D721Med (cell line): Measurements from ENCODE around the gene COPZ2.

Source experiments
- DNase-seq: peaks from one replicate; pipeline ENCODE4 v3.0.0; 2011; ENCODE audit warnings: low spot score; ENCODE audit not compliant: insufficient read length
- FAIRE-seq: peaks from 2 replicates; lab custom pipeline; 2011; peaks lifted over from hg19 to GRCh38; lab: Jason Lieb, UNC
- CTCF ChIP-seq: IDR thresholded peaks from 2 replicates; pipeline ENCODE4 v1.5.1; 2012; ENCODE audit warnings: mild to moderate bottlenecking, control low read depth; ENCODE audit not compliant: insufficient read depth; ENCODE audit errors: missing control alignments

COPZ2 gene

GRCh38 chr17:48012151-48012520, 25.5 kb downstream of the COPZ2 start:
- DNase-seq = peak; percentile 75
- no peak for FAIRE-seq
- peak; percentile 5 for TF ChIP-seq CTCF

- DNase-seq (no peak), FAIRE-seq (no peak)
- TF ChIP-seq CTCF = peak; percentile 74
Measured at GRCh38 chr17:48011405-48012150, 26.0 kb downstream of the COPZ2 start.

GRCh38 chr17:48010193-48010592, 27.4 kb downstream of the COPZ2 start:
- TF ChIP-seq CTCF = no peak
- no peak for FAIRE-seq

GRCh38 chr17:48006936-48007709, 30.5 kb downstream of the COPZ2 start:
- FAIRE-seq = no peak
- DNase-seq = no peak
- TF ChIP-seq CTCF = no peak

More at GRCh38 chr17:48010193-48010592, 27.4 kb downstream of the COPZ2 start:
- no peak for DNase-seq

GRCh38 chr17:48004983-48005382, 32.6 kb downstream of the COPZ2 start:
- TF ChIP-seq CTCF = no peak
- DNase-seq = no peak
- FAIRE-seq = no peak

GRCh38 chr17:48003417-48004151, 34.0 kb downstream of the COPZ2 start:
- DNase-seq (no peak), FAIRE-seq (no peak)
- peak; percentile 3 for TF ChIP-seq CTCF
